ENCODE results near the gene TAF1D. TPM values are rescaled to one million over a fixed set of nuclear protein-coding genes. Genes with fewer than 3 reads are reported as not detected.

Gene TAF1D
- polyA plus RNA-seq, 3 donors: 5.9 to 68.3 (median 7.4) TPM

GRCh38 chr11:93757924-93758865 is 16.9 kb upstream of the TAF1D start:
- WGBS (ENCODE audit: insufficient coverage): 97% methylated on average over 36 of the region's 38 CpGs
- Mint-ChIP-seq H3K4me3 (no peak overlapping the region), H3K36me3 (peaks cover 58 to 80% of the 10 kb centered on the region in 2 donors), H3K27me3 (ENCODE audit: low read depth in 3 of 3) (no peaks in the 10 kb centered on the region), H3K4me1 (no peaks in the 10 kb centered on the region), H3K9me3 (peaks cover 0 to 4% (median 0%) of the 10 kb centered on the region in 7 donors), H3K27ac (no peak overlapping the region)
- no peaks in the 10 kb centered on the region for H3K79me2 ChIP-seq (ENCODE audit: insufficient read depth, low read length)
- H3K36me3 ChIP-seq (replicated peaks in 1 of 2; ENCODE audit: control insufficient read depth in 1 of 2, insufficient read depth in 2 of 2, low read length in 2 of 2): peaks cover 60 to 86% of the 10 kb centered on the region in 2 donors
- H3K27me3 ChIP-seq (ENCODE audit: control insufficient read depth in 2 of 2, insufficient read depth in 2 of 2, low read length in 2 of 2): no peaks in the 10 kb centered on the region
- no peak for DNase-seq
- H3K4me3 ChIP-seq (replicated peaks in 1 of 3; ENCODE audit: low read depth in 2 of 3, low read length in 3 of 3): no peak overlapping the region
- H3K4me2 ChIP-seq (replicated peaks; ENCODE audit: extremely low read depth, low read length, poor library complexity, severe bottlenecking): no peak overlapping the region
- H3K9me3 ChIP-seq (replicated peaks in 1 of 2; ENCODE audit: control insufficient read depth in 1 of 2, insufficient read depth in 1 of 2, low read length in 2 of 2): no peaks in the 10 kb centered on the region
- TF ChIP-seq CTCF (IDR thresholded peaks at IDR 0.05): no peak
- H3K9ac ChIP-seq (ENCODE audit: insufficient read depth, low read length, poor library complexity, severe bottlenecking): no peak overlapping the region
- no peaks in the 10 kb centered on the region for H4K20me1 ChIP-seq (ENCODE audit: insufficient read depth, low read length)
- no peak overlapping the region for H2AFZ ChIP-seq (ENCODE audit: insufficient read depth, low read depth, low read length, poor library complexity, severe bottlenecking)
- H3K27ac ChIP-seq (ENCODE audit: low read depth in 1 of 2, low read length in 2 of 2): no peak overlapping the region
- no peaks in the 10 kb centered on the region for H3K4me1 ChIP-seq (ENCODE audit: control insufficient read depth in 1 of 2, insufficient read depth in 2 of 2, low read length in 2 of 2)
- intact Hi-C loops (cut with micrococcal nuclease): no loop called here

GRCh38 chr11:93757301-93757700 is 16.0 kb upstream of the TAF1D start:
- 90% methylated on average over 2 of the region's 3 CpGs for WGBS (ENCODE audit: insufficient coverage)
- Histone ChIP-seq H3K9me3 (replicated peaks in 1 of 2; ENCODE audit: control insufficient read depth in 1 of 2, insufficient read depth in 1 of 2, low read length in 2 of 2) (no peaks in the 10 kb centered on the region), H3K4me3 (replicated peaks in 1 of 3; ENCODE audit: low read depth in 2 of 3, low read length in 3 of 3) (no peak overlapping the region), H3K79me2 (ENCODE audit: insufficient read depth, low read length) (no peaks in the 10 kb centered on the region), H3K9ac (ENCODE audit: insufficient read depth, low read length, poor library complexity, severe bottlenecking) (no peak overlapping the region), H3K27ac (ENCODE audit: low read depth in 1 of 2, low read length in 2 of 2) (no peak overlapping the region), H3K4me2 (replicated peaks; ENCODE audit: extremely low read depth, low read length, poor library complexity, severe bottlenecking) (no peak overlapping the region), H3K36me3 (replicated peaks in 1 of 2; ENCODE audit: control insufficient read depth in 1 of 2, insufficient read depth in 2 of 2, low read length in 2 of 2) (peaks cover 58 to 81% of the 10 kb centered on the region in 2 donors), H3K27me3 (ENCODE audit: control insufficient read depth in 2 of 2, insufficient read depth in 2 of 2, low read length in 2 of 2) (no peaks in the 10 kb centered on the region), H2AFZ (ENCODE audit: insufficient read depth, low read depth, low read length, poor library complexity, severe bottlenecking) (no peak overlapping the region), H4K20me1 (ENCODE audit: insufficient read depth, low read length) (no peaks in the 10 kb centered on the region), H3K4me1 (ENCODE audit: control insufficient read depth in 1 of 2, insufficient read depth in 2 of 2, low read length in 2 of 2) (no peaks in the 10 kb centered on the region)
- no peak for DNase-seq
- TF ChIP-seq CTCF (IDR thresholded peaks at IDR 0.05): no peak
- H3K27me3 Mint-ChIP-seq (ENCODE audit: low read depth in 3 of 3): no peaks in the 10 kb centered on the region
- H3K4me1 Mint-ChIP-seq: no peaks in the 10 kb centered on the region
- intact Hi-C loops (cut with micrococcal nuclease): no loop called here
- H3K27ac Mint-ChIP-seq: peak overlapping the region in 1 of 7 donors; percentile 51
- no peak overlapping the region for H3K4me3 Mint-ChIP-seq
- peaks cover 0 to 4% (median 0%) of the 10 kb centered on the region in 7 donors for H3K9me3 Mint-ChIP-seq
- H3K36me3 Mint-ChIP-seq: peaks cover 58 to 83% of the 10 kb centered on the region in 2 donors

Data from CD14-positive monocyte (primary cell).